ENCODE data around the gene FOXF1.

The FOXF1 gene

GRCh38 chr16:86497551-86498021 lies 12.7 kb upstream of the FOXF1 start:
- no peaks in the 10 kb centered on the region for H3K36me3 Mint-ChIP-seq (ENCODE audit: low read depth)
- no peaks in the 10 kb centered on the region for H3K9me3 Mint-ChIP-seq
- no peaks in the 10 kb centered on the region for H3K4me1 Mint-ChIP-seq (ENCODE audit: low read depth)
- H3K27me3 Mint-ChIP-seq = peaks cover 81% of the 10 kb centered on the region
- no peak overlapping the region for H3K4me3 Mint-ChIP-seq
- no peak overlapping the region for H3K27ac Mint-ChIP-seq

DNA sequence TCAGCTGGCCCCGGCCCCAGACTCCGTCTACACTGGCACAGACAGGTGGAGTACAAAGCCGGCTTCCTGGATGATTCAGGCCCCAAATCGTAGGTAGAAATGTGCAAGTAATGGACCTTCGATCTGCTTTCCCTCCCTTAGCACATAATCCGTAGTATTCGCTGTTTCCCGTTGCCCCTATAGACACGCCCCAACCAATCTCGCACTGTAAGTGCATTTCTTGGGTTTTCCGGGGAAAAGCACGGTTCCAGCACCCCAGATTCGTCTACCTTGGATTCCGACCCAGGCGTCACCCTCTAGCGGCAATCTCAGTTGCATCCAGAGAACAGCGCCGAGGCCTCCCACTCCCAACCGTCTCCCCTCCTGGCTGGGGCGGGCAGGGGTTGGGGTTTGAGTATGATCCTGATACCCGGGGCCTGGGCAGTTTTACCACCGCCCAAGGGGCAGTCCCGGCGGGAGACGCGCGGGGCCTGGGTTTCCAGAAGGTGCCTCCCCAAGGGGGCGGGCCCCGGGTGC lies 12.1 kb upstream of the FOXF1 start:
- Mint-ChIP-seq H3K27me3 (peaks cover 81% of the 10 kb centered on the region), H3K4me1 (ENCODE audit: low read depth) (no peaks in the 10 kb centered on the region), H3K9me3 (no peaks in the 10 kb centered on the region)

GRCh38 chr16:86498671-86499439 lies 11.5 kb upstream of the FOXF1 start:
- no peak overlapping the region for H3K27ac Mint-ChIP-seq
- no peaks in the 10 kb centered on the region for H3K36me3 Mint-ChIP-seq (ENCODE audit: low read depth)
- H3K4me3 Mint-ChIP-seq = no peak overlapping the region
- no peaks in the 10 kb centered on the region for H3K4me1 Mint-ChIP-seq (ENCODE audit: low read depth)
- no peaks in the 10 kb centered on the region for H3K9me3 Mint-ChIP-seq
- H3K27me3 Mint-ChIP-seq = peaks cover 81% of the 10 kb centered on the region

More for the DNA sequence above, 12.1 kb upstream of the FOXF1 start:
- H3K27ac Mint-ChIP-seq = peak overlapping the region; percentile 80
- peak overlapping the region; percentile 12 for H3K4me3 Mint-ChIP-seq
- no peaks in the 10 kb centered on the region for H3K36me3 Mint-ChIP-seq (ENCODE audit: low read depth)

GRCh38 chr16:86499440-86499786 lies 10.9 kb upstream of the FOXF1 start:
- H3K27ac Mint-ChIP-seq = no peak overlapping the region
- no peaks in the 10 kb centered on the region for H3K4me1 Mint-ChIP-seq (ENCODE audit: low read depth)
- peaks cover 81% of the 10 kb centered on the region for H3K27me3 Mint-ChIP-seq
- no peaks in the 10 kb centered on the region for H3K36me3 Mint-ChIP-seq (ENCODE audit: low read depth)
- H3K9me3 Mint-ChIP-seq = no peaks in the 10 kb centered on the region
- no peak overlapping the region for H3K4me3 Mint-ChIP-seq

DNA sequence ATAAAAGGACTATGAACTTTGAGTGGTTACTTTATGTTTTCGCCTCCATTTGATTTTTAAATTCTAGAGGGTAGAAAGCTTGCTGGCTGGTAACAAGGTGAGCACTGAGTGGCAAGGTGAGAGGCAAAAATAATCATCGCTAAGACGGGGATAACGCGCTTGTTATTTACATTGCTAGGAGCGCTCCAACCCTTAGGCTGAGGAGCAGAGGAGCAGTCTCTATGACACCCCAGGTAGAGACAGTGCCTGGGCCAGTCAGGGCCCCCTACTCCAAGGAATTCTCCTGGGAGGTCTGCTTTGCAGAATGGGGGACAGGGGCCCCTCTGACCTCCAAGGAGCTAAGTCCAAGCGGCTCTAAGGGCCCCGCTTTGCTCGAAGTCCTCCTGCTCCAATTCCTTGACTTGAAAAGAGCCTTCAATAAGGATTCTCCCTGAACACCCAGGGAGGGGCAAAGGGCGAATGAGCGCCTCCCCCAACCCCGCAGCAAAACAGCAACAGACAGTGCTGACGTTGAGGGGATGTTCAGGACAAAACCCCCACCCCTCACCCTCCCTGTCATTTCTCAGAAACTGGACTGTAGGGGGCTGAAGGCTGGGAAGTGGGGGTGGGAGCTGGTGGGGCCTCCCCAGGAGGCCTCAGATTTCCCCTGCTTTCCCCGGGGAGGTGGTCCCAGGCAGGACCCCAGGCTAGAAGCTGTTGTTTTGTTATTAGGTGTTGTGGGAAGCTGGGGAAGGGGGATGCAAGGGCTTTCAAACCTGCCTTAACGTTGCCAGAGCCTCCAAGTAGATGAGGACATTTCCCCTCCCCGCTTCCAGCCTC lies 10.2 kb upstream of the FOXF1 start:
- Mint-ChIP-seq H3K36me3 (ENCODE audit: low read depth) (no peaks in the 10 kb centered on the region), H3K27ac (no peak overlapping the region), H3K4me3 (no peak overlapping the region), H3K4me1 (ENCODE audit: low read depth) (peaks cover 2% of the 10 kb centered on the region), H3K27me3 (peaks cover 81% of the 10 kb centered on the region), H3K9me3 (no peaks in the 10 kb centered on the region)

- no peak overlapping the region for H3K27ac Mint-ChIP-seq
- H3K4me3 Mint-ChIP-seq = no peak overlapping the region
- H3K4me1 Mint-ChIP-seq (ENCODE audit: low read depth) = peaks cover 7% of the 10 kb centered on the region
- H3K36me3 Mint-ChIP-seq (ENCODE audit: low read depth) = no peaks in the 10 kb centered on the region
- H3K9me3 Mint-ChIP-seq = no peaks in the 10 kb centered on the region
- peaks cover 79% of the 10 kb centered on the region for H3K27me3 Mint-ChIP-seq
These were observed 9.4 kb upstream of the FOXF1 start for GRCh38 chr16:86500708-86501510.

GRCh38 chr16:86501989-86502855 lies 8.1 kb upstream of the FOXF1 start:
- Mint-ChIP-seq H3K9me3 (no peaks in the 10 kb centered on the region), H3K27me3 (peaks cover 80% of the 10 kb centered on the region), H3K27ac (no peak overlapping the region), H3K4me1 (ENCODE audit: low read depth) (peaks cover 13% of the 10 kb centered on the region), H3K4me3 (no peak overlapping the region), H3K36me3 (ENCODE audit: low read depth) (no peaks in the 10 kb centered on the region)

DNA sequence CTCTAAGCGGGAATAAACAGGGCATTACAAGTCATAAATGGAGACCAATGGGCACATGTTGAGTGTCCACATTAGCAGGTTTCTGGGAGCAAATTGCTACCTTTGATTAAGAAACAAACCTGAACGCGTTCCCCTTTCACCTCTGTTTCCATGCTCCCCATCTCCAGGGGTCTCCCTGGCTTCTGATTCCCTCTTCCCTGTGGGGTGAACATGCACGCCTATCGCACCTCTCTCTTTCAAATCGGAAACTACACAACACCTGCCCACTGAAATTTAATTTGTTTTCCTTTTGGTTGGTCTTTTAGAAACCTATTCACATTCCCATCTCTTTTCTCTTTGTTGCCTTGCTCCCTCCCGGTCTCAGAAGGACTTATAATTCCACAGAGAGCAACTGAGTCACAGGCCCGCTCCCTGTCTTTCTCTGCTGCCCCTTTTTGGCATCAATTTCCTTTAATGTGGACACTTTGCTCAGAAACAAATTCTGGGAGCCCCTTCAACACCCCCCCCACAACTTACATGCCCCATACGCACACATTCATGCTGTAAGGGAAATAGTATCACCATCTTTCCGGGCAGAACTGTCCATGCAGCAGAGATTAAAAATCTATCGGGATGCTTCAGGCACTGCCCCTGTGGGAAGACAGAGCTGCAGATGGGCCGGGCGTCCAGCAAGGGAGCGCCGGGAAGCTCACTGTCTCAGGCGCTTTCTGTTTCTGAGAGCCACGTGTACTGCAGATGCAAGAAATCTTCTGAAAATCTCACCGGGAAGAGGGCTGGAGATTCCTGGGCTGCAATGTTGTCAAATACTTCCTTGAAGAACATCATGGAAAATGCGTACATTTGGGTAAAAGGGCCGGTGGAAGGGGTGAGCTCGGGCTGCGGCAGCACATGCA lies 7.2 kb upstream of the FOXF1 start:
- Mint-ChIP-seq H3K36me3 (ENCODE audit: low read depth) (no peaks in the 10 kb centered on the region), H3K4me1 (ENCODE audit: low read depth) (peaks cover 20% of the 10 kb centered on the region), H3K9me3 (no peaks in the 10 kb centered on the region), H3K4me3 (no peak overlapping the region), H3K27me3 (peaks cover 87% of the 10 kb centered on the region), H3K27ac (no peak overlapping the region)

DNA sequence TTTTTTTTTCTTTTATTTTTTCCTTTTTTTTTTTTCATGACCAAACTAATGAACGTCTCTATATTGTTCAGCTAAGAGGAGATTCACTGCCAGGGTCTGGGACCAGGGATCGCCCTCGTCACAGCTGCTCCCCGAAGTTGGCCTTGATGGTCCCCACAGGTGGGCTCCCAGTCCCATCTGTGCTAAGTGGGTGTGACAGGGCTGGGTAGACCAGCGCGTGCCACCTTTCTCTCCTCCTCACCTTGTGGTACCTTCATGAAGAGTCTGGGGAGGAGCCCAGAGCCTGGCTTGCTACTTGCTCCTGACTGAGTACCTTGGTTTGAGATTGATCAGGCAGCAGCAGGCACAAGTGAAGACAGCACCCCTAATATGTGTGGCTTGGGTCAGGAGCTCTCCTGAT lies 6.5 kb upstream of the FOXF1 start:
- Mint-ChIP-seq H3K27ac (no peak overlapping the region), H3K27me3 (peaks cover 85% of the 10 kb centered on the region), H3K4me1 (ENCODE audit: low read depth) (peaks cover 21% of the 10 kb centered on the region), H3K36me3 (ENCODE audit: low read depth) (no peaks in the 10 kb centered on the region), H3K4me3 (no peak overlapping the region), H3K9me3 (no peaks in the 10 kb centered on the region)

DNA sequence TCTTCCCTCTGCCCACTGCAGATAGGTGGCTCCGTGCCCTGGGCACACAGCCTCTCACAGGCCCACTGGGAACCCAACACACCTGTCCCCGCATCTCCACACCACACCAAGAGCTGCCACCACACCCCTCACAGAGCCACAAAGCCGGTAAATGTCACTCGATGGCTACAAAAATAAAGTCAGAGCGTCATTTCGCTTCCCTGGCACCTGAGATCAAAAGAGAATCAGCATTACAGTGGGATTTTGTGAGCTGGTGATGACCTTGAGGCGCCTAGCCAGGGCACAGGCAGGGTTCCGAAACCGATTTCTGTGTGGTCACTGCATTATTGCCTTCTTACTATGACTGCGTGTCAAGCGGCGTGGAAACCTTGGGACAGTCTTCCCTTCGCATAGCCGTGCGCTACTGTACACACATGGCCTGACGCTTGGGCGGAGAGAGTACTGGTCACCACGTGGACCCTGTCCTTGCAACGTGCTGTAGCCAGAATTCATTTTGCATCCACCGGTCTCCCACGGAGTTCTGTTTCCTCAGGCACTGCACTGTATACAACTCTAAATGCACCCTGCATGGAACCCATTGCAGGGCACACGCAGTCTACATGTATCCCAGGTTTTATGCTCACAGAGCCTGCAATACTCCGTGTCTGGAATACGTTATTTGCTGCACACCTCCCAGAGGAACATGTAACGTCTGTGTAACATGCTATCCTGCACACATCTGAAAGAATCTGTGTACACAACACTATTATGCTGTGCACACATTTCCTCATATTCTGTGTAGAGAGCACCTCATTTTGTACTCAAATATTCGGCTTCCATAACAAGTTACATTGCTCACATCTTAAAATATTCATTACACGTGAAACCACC lies 5.8 kb upstream of the FOXF1 start:
- peaks cover 26% of the 10 kb centered on the region for H3K4me1 Mint-ChIP-seq (ENCODE audit: low read depth)
- no peaks in the 10 kb centered on the region for H3K9me3 Mint-ChIP-seq
- H3K27me3 Mint-ChIP-seq = peaks cover 82% of the 10 kb centered on the region
- H3K36me3 Mint-ChIP-seq (ENCODE audit: low read depth) = no peaks in the 10 kb centered on the region
- peak overlapping the region; percentile 24 for H3K4me3 Mint-ChIP-seq
- no peak overlapping the region for H3K27ac Mint-ChIP-seq

GRCh38 chr16:86505185-86505898 lies 5.0 kb upstream of the FOXF1 start:
- H3K36me3 Mint-ChIP-seq (ENCODE audit: low read depth) = no peaks in the 10 kb centered on the region

More at GRCh38 chr16:86505185-86505898, 5.0 kb upstream of the FOXF1 start:
- Mint-ChIP-seq H3K4me3 (peak overlapping the region; percentile 24), H3K27me3 (peaks cover 78% of the 10 kb centered on the region), H3K4me1 (ENCODE audit: low read depth) (peaks cover 26% of the 10 kb centered on the region), H3K27ac (no peak overlapping the region), H3K9me3 (no peaks in the 10 kb centered on the region)
